ENCODE measurements around the gene MYOCOS.

The MYOCOS gene

GRCh38 chr1:171636141-171636540 lies 14.1 kb downstream of the MYOCOS start:
- TF ChIP-seq CTCF (IDR thresholded peaks at IDR 0.05; ENCODE audit: extremely low read depth, insufficient read depth, missing control alignments) = no peak
- in situ Hi-C loops (cut with MboI; ENCODE audit: low pct_unique_long_range_greater_than_20kb, low sequenced_read_pairs, unreplicated experiment) = loop anchor here (25.0 kb wide), 1 partner anchor 351 kb away; no protein-coding TSS in a partner anchor
- no peak for DNase-seq (ENCODE audit: low spot score)

DNA sequence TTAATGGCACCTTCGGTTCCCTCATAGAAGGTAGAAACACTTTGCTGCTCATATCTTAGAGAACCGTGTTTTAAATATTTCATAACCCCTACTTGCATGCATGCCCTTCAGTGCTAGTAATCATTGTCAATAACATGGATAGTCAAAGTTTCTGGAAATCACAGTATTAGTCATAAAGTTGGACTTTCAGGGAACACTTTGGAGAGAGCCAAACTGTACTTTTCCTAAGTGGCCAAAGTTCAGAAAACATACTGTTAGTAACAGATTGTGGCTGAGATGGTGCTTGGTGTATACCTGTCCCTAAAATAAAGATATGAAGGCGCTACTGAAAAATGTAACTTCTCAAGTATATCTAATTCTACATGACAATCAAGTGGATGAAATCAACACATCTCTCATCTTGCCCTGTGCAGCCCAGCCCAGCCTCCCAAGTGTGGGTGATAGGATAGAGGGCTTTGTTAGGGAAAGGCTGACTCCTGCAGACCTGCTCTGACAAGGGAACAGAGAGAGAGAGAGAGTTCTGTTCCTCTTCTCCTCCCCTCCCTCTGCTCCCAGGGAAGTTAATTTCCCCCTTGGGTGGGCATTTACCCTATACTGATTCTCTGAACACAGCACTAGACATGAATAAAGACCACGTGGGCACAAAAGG lies 16.0 kb downstream of the MYOCOS start:
- no peak for DNase-seq (ENCODE audit: low spot score)
- in situ Hi-C loops (cut with MboI; ENCODE audit: low pct_unique_long_range_greater_than_20kb, low sequenced_read_pairs, unreplicated experiment) = loop anchor here (25.0 kb wide), 1 partner anchor 349 kb away; no protein-coding TSS in a partner anchor

GRCh38 chr1:171640225-171640624 lies 18.2 kb downstream of the MYOCOS start:
- in situ Hi-C loops (cut with MboI; ENCODE audit: low pct_unique_long_range_greater_than_20kb, low sequenced_read_pairs, unreplicated experiment) = loop anchor here (25.0 kb wide), 1 partner anchor 347 kb away; no protein-coding TSS in a partner anchor
- no peak for DNase-seq (ENCODE audit: low spot score)
- TF ChIP-seq CTCF (IDR thresholded peaks at IDR 0.05; ENCODE audit: extremely low read depth, insufficient read depth, missing control alignments) = no peak

More for the DNA sequence above, 16.0 kb downstream of the MYOCOS start:
- no peak for TF ChIP-seq CTCF (IDR thresholded peaks at IDR 0.05; ENCODE audit: extremely low read depth, insufficient read depth, missing control alignments)

- no peak for TF ChIP-seq CTCF (IDR thresholded peaks at IDR 0.05; ENCODE audit: extremely low read depth, insufficient read depth, missing control alignments)
- no peak for DNase-seq (ENCODE audit: low spot score)
- in situ Hi-C loops (cut with MboI; ENCODE audit: low pct_unique_long_range_greater_than_20kb, low sequenced_read_pairs, unreplicated experiment) = loop anchor here (25.0 kb wide), 1 partner anchor 346 kb away; no protein-coding TSS in a partner anchor
These were observed 19.2 kb downstream of the MYOCOS start for GRCh38 chr1:171641076-171641864.

GRCh38 chr1:171642197-171642596 lies 20.2 kb downstream of the MYOCOS start:
- no peak for DNase-seq (ENCODE audit: low spot score)
- no peak for TF ChIP-seq CTCF (IDR thresholded peaks at IDR 0.05; ENCODE audit: extremely low read depth, insufficient read depth, missing control alignments)
- in situ Hi-C loops (cut with MboI; ENCODE audit: low pct_unique_long_range_greater_than_20kb, low sequenced_read_pairs, unreplicated experiment) = loop anchor here (25.0 kb wide), 1 partner anchor 345 kb away; no protein-coding TSS in a partner anchor

GRCh38 chr1:171643156-171643555 lies 21.1 kb downstream of the MYOCOS start:
- in situ Hi-C loops (cut with MboI; ENCODE audit: low pct_unique_long_range_greater_than_20kb, low sequenced_read_pairs, unreplicated experiment) = loop anchor here (25.0 kb wide), 1 partner anchor 344 kb away; no protein-coding TSS in a partner anchor
- DNase-seq (ENCODE audit: low spot score) = no peak
- TF ChIP-seq CTCF (IDR thresholded peaks at IDR 0.05; ENCODE audit: extremely low read depth, insufficient read depth, missing control alignments) = no peak
